ENCODE results near the gene GLDN.

GLDN gene

DNA sequence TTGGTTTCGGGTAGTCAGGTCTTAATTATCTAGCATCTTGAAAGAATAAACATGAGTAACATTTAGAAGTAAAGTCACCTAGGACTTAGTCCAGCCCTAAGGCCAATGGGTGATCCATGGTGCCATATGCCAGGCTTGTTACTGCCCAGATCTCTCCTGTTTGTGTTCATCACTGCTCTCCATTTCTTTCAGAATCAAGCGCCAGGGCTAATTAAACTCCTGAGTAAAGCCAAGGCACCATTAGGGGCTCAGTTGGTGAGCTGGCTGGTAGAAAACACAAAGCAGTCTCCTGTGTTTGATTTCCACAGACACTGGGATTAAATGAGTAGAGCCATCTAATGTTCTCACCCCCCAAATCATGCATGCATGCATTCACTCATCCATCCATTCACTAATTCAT lies 14.4 kb upstream of the GLDN start:
- TF ChIP-seq TAF1 (IDR thresholded peaks at IDR 0.05; ENCODE audit: borderline replicate concordance, low read depth, low read length) = no peak
- no peak for TF ChIP-seq POLR2AphosphoS5 (IDR thresholded peaks at IDR 0.05; ENCODE audit: low read depth, low read length)
- TF ChIP-seq POLR2A (IDR thresholded peaks at IDR 0.05; ENCODE audit: low read depth, low read length) = no peak
- no peak for DNase-seq (ENCODE audit: insufficient read length)
- FAIRE-seq = no peak

DNA sequence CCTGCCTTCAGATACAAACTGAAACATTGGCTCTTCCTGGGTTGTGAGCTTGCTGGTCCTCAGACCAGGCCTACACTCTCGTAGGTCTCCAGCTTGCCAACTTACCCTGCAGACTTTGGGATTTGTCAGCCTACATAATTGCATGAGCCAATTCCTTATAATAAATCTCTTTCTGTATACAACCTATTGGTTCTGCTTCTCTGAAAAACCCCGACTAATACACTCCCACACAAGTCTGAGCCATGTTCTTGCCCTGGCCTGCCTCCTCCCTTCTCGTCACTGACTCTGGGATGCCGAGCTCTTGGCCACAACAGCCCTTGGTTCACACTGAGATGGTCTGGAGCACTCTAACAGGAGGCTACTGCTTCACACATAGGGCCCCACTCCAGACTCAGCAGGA lies 12.5 kb upstream of the GLDN start:
- no peak for TF ChIP-seq POLR2A (IDR thresholded peaks at IDR 0.05; ENCODE audit: low read depth, low read length)
- TF ChIP-seq POLR2AphosphoS5 (IDR thresholded peaks at IDR 0.05; ENCODE audit: low read depth, low read length) = no peak
- no peak for TF ChIP-seq TAF1 (IDR thresholded peaks at IDR 0.05; ENCODE audit: borderline replicate concordance, low read depth, low read length)
- no peak for DNase-seq (ENCODE audit: insufficient read length)
- no peak for FAIRE-seq

DNA sequence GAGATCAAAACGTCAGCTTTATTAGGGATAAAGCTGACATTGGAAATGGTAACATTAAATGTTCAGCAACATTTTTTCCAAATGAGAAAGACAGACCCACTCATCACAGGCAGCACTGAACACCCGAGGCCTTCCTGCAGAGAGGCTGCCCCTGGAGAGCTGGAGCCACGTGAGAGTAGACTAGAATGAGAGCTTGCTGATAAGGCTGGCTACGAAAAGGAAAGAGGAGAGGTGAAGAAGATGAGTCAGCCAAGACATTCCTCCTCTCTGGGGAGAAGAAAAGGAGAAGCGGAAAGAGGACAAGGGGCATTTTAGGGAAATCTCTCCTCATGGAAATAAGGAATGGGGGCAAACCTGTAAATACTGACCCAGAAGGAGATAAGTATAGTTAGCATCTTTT lies 10.3 kb upstream of the GLDN start:
- FAIRE-seq (no peak), DNase-seq (ENCODE audit: insufficient read length) (no peak)
- TF ChIP-seq TAF1 (IDR thresholded peaks at IDR 0.05; ENCODE audit: borderline replicate concordance, low read depth, low read length) (no peak), POLR2A (IDR thresholded peaks at IDR 0.05; ENCODE audit: low read depth, low read length) (no peak), POLR2AphosphoS5 (IDR thresholded peaks at IDR 0.05; ENCODE audit: low read depth, low read length) (no peak)

DNA sequence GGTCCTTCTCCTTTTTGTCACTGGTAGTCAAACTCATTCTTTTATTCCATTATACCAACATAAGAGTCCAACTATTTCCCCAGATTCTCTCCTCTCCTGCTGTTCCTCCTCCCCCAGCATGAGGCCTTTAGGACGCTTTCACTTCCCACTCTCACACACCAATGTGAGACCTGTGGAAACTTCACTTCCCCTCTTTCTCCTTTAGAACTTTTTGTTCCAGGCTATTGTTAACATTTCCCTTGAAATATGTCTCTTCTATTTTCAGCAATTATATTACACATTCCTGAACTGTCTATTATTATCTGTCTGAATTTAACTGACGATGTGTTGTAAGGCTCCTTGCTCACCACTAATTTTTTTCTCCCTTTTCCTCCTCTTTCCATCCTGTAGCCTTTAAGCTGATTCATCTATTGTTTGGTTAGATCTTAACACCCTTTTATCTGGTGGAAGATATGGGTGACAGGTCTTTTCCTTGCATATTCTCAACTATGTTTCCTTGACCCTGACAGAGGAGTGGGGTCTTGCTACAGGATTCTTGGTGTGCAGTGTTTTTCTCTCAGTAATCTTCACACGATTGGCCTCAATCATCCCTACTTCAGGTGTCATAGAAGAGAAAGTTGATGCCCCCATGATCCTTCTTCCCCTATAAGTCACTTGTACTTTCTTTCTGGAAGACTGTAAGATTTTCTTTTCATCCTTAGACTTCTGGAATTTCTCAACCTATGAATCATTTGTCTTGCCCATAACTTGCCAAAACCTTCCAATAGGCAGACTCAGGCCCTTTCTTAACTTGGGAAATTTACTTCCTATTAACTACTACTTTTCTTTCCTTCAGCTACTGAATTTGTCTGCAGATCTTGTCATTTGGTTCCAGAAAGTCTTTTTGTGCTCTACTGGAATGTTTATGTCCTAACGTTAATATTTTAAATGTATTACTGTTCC lies 9.0 kb upstream of the GLDN start:
- DNase-seq (ENCODE audit: insufficient read length) = no peak
- no peak for FAIRE-seq
- TF ChIP-seq TAF1 (IDR thresholded peaks at IDR 0.05; ENCODE audit: borderline replicate concordance, low read depth, low read length) (no peak), POLR2A (IDR thresholded peaks at IDR 0.05; ENCODE audit: low read depth, low read length) (no peak), POLR2AphosphoS5 (IDR thresholded peaks at IDR 0.05; ENCODE audit: low read depth, low read length) (no peak)

DNA sequence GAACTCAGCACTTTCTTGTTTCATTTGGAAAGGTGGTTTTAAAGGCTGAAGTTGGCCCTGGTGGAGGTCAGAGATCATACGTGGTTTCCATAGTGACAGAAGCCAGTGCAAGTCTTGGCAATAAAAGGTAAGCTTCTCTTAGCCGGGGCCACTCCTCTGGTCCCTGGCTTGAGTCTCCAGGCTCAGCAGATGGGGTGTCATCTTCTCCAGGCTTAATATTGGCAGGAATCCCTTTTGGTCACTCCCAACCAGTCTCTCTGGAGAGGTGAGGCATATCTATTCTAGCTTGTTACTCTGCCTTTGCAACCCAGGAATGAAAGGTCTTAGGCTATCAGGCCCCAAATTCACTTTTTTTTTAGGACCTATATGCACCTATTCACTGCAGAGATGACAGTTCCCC lies 7.9 kb upstream of the GLDN start:
- FAIRE-seq (no peak), DNase-seq (ENCODE audit: insufficient read length) (no peak)
- TF ChIP-seq TAF1 (IDR thresholded peaks at IDR 0.05; ENCODE audit: borderline replicate concordance, low read depth, low read length) (no peak), POLR2AphosphoS5 (IDR thresholded peaks at IDR 0.05; ENCODE audit: low read depth, low read length) (no peak), POLR2A (IDR thresholded peaks at IDR 0.05; ENCODE audit: low read depth, low read length) (no peak)

DNA sequence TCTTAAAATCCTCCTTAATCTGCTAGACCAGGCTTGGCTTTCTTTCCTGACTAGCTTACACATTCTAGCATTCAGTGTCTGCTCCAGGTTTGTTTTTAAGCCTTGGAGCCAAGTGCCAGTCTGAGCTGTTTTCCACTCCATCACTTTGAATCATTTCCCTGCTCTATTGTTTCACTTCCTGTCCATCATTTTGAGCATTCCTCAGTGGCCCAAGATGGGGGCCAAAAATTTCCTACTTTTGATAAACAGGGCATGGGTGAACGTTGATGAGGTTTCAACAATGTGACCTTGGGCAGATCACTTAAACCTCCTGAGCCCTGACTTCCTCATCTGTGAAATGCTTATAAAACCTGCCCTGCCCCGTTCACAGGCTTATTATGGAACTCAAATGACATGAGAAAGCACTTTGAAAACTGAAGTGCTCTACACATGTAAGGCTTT lies 7.4 kb upstream of the GLDN start:
- no peak for FAIRE-seq
- DNase-seq (ENCODE audit: insufficient read length) = no peak
- no peak for TF ChIP-seq TAF1 (IDR thresholded peaks at IDR 0.05; ENCODE audit: borderline replicate concordance, low read depth, low read length)

DNA sequence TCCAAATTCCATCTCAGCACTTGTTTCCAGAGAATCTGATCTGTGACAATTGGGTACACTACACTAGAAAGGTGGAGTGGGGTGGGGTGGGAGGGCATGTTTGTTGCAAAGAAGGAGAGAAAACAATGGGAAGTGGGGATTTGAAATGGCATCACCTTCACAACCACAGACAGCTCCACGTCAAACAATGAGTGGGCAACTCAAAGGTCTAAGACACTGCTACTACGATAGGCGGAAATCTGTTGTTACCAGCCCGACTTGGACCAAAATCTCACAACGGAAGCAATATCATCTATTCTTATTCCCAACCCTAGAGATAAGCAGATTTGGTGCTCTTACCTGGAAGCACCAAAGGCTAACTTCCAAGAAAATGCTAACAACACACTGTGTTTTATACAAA lies 6.4 kb upstream of the GLDN start:
- TF ChIP-seq TAF1 (IDR thresholded peaks at IDR 0.05; ENCODE audit: borderline replicate concordance, low read depth, low read length) (no peak), POLR2AphosphoS5 (IDR thresholded peaks at IDR 0.05; ENCODE audit: low read depth, low read length) (no peak), POLR2A (IDR thresholded peaks at IDR 0.05; ENCODE audit: low read depth, low read length) (no peak)
- DNase-seq (ENCODE audit: insufficient read length) (no peak), FAIRE-seq (no peak)

DNA sequence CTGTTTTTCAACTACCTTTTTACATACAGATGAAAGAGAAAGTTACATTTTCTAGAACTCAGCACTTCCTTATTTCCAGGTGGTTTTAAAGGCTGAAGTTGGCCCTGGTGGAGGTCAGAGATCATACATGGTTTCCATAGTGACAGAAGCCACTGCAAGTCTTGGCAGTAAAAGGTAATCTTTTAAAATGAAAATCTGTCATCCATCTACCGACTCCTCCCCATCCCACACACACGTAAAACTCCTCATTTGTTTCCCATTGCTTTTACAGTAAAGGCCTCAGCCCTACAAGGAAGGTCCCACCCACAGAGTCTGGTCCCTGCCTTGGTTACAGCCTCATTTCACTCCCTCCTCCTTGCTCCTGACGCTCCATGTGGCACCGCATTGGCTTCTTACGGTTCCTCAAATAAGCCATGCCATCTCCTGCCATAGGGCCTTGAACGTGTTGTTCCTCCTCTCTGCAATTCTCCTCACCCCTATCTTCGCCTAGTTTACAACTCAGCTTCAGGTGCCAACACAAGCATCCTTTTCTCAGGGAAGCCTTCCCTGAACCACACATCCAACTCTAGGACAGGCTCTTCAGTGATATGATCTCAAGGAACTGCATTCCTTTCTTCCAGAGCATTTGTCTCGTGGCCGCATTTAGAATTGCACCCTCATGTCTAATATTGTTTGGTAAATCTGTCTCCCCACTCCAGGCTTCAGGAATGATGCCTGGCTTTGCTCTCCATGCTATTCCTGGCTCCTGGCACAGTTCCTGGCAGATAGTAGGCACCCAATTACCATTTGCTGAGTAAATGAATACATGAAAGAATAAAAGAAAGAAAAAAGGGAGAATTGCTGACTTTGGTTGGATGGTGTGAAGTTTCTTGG lies 5.7 kb upstream of the GLDN start:
- DNase-seq (ENCODE audit: insufficient read length) (no peak), FAIRE-seq (no peak)
- no peak for TF ChIP-seq POLR2A (IDR thresholded peaks at IDR 0.05; ENCODE audit: low read depth, low read length)
- TF ChIP-seq POLR2AphosphoS5 (IDR thresholded peaks at IDR 0.05; ENCODE audit: low read depth, low read length) = no peak
- TF ChIP-seq TAF1 (IDR thresholded peaks at IDR 0.05; ENCODE audit: borderline replicate concordance, low read depth, low read length) = no peak

DNA sequence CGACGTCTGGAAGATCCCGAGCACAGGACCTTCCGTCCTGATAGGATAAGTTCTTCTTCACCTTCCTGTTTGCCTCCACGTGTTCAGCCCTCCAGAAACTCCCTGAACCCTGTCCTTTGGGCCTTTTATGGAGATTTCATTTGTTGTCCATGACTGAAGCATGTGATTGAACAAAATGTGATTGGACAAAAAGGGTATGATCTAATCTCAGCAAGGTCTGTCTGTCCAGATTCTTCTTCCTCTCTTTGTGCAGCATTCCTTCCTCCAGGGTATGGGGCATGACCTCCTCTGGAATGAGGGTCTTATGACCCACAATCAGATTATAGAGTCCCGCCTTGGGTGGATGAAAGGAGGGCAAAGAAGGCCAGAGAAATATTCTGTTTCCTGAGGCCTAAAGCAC lies 3.0 kb upstream of the GLDN start, which contains the start of gene CYP19A1:
Gene CYP19A1 (minus strand): TSS at position 101 of the 400 bp plus-strand sequence. CDS start 95,684 bp downstream, outside the sequence.
- DNase-seq (ENCODE audit: insufficient read length) (no peak), FAIRE-seq (no peak)
- TF ChIP-seq TAF1 (IDR thresholded peaks at IDR 0.05; ENCODE audit: borderline replicate concordance, low read depth, low read length) (no peak), POLR2AphosphoS5 (IDR thresholded peaks at IDR 0.05; ENCODE audit: low read depth, low read length) (no peak), POLR2A (IDR thresholded peaks at IDR 0.05; ENCODE audit: low read depth, low read length) (no peak)

DNA sequence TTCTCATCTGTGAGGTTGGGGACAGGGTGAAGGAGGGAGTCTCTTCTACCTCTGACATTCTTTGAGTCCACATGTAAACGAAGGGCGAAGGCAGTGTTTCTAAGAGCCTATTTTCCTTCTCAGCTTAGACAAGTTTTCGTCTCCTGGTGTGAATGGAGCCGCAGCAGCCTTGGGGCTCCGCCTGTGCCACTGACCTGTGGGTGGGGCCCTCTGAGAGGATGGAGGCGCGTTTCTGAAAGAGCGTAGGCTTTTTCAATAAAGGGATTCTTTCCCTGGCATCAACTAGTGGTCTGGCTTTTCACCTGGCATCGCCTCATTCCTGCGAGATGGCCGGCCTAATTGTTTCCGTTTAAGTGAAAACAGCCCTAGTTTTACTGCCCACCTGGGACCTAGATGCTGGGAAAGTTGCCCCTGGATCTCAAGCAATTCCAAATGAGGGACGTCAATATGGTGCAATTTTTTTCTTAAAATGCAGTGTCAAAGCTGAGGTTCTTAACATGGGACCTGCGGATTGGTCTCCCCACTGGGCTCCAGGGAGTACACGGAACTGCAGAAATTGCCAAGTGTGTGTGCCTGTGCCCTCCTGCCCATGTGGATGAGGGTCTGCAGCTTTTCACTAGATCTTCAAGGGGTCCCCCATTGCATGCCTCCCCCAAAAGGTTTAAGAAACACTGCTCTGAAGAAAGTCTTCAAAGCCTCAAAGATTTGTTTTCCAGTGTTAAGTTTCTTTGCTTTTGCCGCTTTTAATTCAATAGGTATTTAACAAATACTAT lies 958 bp downstream of the GLDN start:
- no peak for DNase-seq (ENCODE audit: insufficient read length)
- no peak for FAIRE-seq
- TF ChIP-seq POLR2A (IDR thresholded peaks at IDR 0.05; ENCODE audit: low read depth, low read length) (no peak), TAF1 (IDR thresholded peaks at IDR 0.05; ENCODE audit: borderline replicate concordance, low read depth, low read length) (no peak), POLR2AphosphoS5 (IDR thresholded peaks at IDR 0.05; ENCODE audit: low read depth, low read length) (no peak)

DNA sequence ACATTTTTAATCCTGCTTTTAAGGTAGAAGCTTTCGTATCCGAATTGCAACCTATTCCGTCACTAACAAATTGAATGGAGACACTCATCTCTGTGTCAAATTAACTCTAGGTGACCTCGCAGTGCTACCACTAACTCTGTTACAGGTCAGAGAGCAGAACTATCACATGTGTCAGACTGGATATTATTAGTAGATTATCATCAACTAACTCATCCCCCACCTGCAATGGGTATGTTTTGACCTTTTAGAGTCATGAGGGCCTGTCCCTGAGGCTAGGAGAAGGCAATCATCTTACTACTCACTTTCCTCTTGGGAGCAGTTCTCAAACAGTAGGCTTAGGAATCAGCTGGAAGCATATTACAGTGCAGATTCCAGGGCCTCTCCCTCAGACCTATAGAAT lies 2.0 kb downstream of the GLDN start:
- TF ChIP-seq TAF1 (IDR thresholded peaks at IDR 0.05; ENCODE audit: borderline replicate concordance, low read depth, low read length) (no peak), POLR2A (IDR thresholded peaks at IDR 0.05; ENCODE audit: low read depth, low read length) (no peak), POLR2AphosphoS5 (IDR thresholded peaks at IDR 0.05; ENCODE audit: low read depth, low read length) (no peak)
- no peak for DNase-seq (ENCODE audit: insufficient read length)
- FAIRE-seq = no peak
